ENCODE results near the gene AGRP.
A peak's percentile ranks its signal among the peaks of the same experiment; 100 is the strongest.
"Not testable (repeated sequence)": the region's sequence is repeated elsewhere in the genome, so short reads cannot be mapped to it uniquely, and the experiment has no call there.

AGRP gene

GRCh38 chr16:67509016-67509415 lies 25.7 kb upstream of the AGRP start:
- in situ Hi-C loops (cut with HindIII; ENCODE audit: low pct_ligation_motif_present, low pct_unique_long_range_greater_than_20kb, low sequenced_read_pairs): no loop called here
- DNase-seq: no peak

GRCh38 chr16:67506468-67506867 lies 23.1 kb upstream of the AGRP start:
- in situ Hi-C loops (cut with HindIII; ENCODE audit: low pct_ligation_motif_present, low pct_unique_long_range_greater_than_20kb, low sequenced_read_pairs): no loop called here

GRCh38 chr16:67504031-67505021 lies 21.0 kb upstream of the AGRP start:
- in situ Hi-C loops (cut with HindIII; ENCODE audit: low pct_ligation_motif_present, low pct_unique_long_range_greater_than_20kb, low sequenced_read_pairs): no loop called here
- no peak for DNase-seq

More at GRCh38 chr16:67506468-67506867, 23.1 kb upstream of the AGRP start:
- DNase-seq: no peak

GRCh38 chr16:67499106-67499505 lies 15.8 kb upstream of the AGRP start:
- in situ Hi-C loops (cut with HindIII; ENCODE audit: low pct_ligation_motif_present, low pct_unique_long_range_greater_than_20kb, low sequenced_read_pairs): no loop called here
- no peak for DNase-seq

- in situ Hi-C loops (cut with HindIII; ENCODE audit: low pct_ligation_motif_present, low pct_unique_long_range_greater_than_20kb, low sequenced_read_pairs): no loop called here
- no peak for DNase-seq
These were observed 7.2 kb upstream of the AGRP start for GRCh38 chr16:67490335-67491096.

- no peak for DNase-seq
- in situ Hi-C loops (cut with HindIII; ENCODE audit: low pct_ligation_motif_present, low pct_unique_long_range_greater_than_20kb, low sequenced_read_pairs): no loop called here
These were observed 6.2 kb upstream of the AGRP start for GRCh38 chr16:67489401-67490083.

- in situ Hi-C loops (cut with HindIII; ENCODE audit: low pct_ligation_motif_present, low pct_unique_long_range_greater_than_20kb, low sequenced_read_pairs); DNase-seq: not testable (repeated sequence)
These were observed 4.2 kb upstream of the AGRP start for GRCh38 chr16:67487561-67487960.

GRCh38 chr16:67486805-67487204 lies 3.5 kb upstream of the AGRP start:
- DNase-seq: no peak
- in situ Hi-C loops (cut with HindIII; ENCODE audit: low pct_ligation_motif_present, low pct_unique_long_range_greater_than_20kb, low sequenced_read_pairs): no loop called here

- in situ Hi-C loops (cut with HindIII; ENCODE audit: low pct_ligation_motif_present, low pct_unique_long_range_greater_than_20kb, low sequenced_read_pairs): no loop called here
- peak; percentile 20 for DNase-seq
These were observed 581 bp upstream of the AGRP start for GRCh38 chr16:67483731-67484525.

- in situ Hi-C loops (cut with HindIII; ENCODE audit: low pct_ligation_motif_present, low pct_unique_long_range_greater_than_20kb, low sequenced_read_pairs): no loop called here
- DNase-seq: no peak
These were observed 968 bp downstream of the AGRP start for GRCh38 chr16:67482233-67482924.

GRCh38 chr16:67481561-67482232 lies 1.6 kb downstream of the AGRP start:
- no peak for DNase-seq
- in situ Hi-C loops (cut with HindIII; ENCODE audit: low pct_ligation_motif_present, low pct_unique_long_range_greater_than_20kb, low sequenced_read_pairs): no loop called here

GRCh38 chr16:67480833-67481560 lies 2.4 kb downstream of the AGRP start, which contains the start of gene ATP6V0D1:
Gene ATP6V0D1 (minus strand): TSS chr16:67481157. CDS start chr16:67481086, 71 bp downstream.
- in situ Hi-C loops (cut with HindIII; ENCODE audit: low pct_ligation_motif_present, low pct_unique_long_range_greater_than_20kb, low sequenced_read_pairs): no loop called here

GRCh38 chr16:67477960-67478554 lies 5.3 kb downstream of the AGRP start:
- in situ Hi-C loops (cut with HindIII; ENCODE audit: low pct_ligation_motif_present, low pct_unique_long_range_greater_than_20kb, low sequenced_read_pairs): no loop called here
- no peak for DNase-seq

More at GRCh38 chr16:67480833-67481560, 2.4 kb downstream of the AGRP start, which contains the start of gene ATP6V0D1:
- DNase-seq: peak; percentile 99

GRCh38 chr16:67474551-67475455 lies 8.5 kb downstream of the AGRP start:
- DNase-seq: no peak
- in situ Hi-C loops (cut with HindIII; ENCODE audit: low pct_ligation_motif_present, low pct_unique_long_range_greater_than_20kb, low sequenced_read_pairs): no loop called here

- in situ Hi-C loops (cut with HindIII; ENCODE audit: low pct_ligation_motif_present, low pct_unique_long_range_greater_than_20kb, low sequenced_read_pairs): no loop called here
- DNase-seq: no peak
These were observed 11.5 kb downstream of the AGRP start for GRCh38 chr16:67471758-67472384.
